Adrenal gland (tissue), 12 donors: ENCODE data around the gene NUDT3. TPM values are rescaled to one million over a fixed set of nuclear protein-coding genes. Genes with fewer than 3 reads are reported as not detected.
A peak's percentile ranks its signal among the peaks of the same experiment; 100 is the strongest.

Experiments
- DNase-seq, 7 donors: peaks; one replicate each; pipeline ENCODE4 v3.0.0-alpha.2; 2019 to 2020
- H3K27ac ChIP-seq, 5 donors: fragments of 200-600 bp; sonication (generic) in 4 of 5; 1 replicate in 3 of 5; 2 replicates in 2 of 5; pipeline versions ENCODE4 v1.5.1 to v1.8.0; 2016 to 2020; ENCODE audit warnings: mild to moderate bottlenecking in 1 of 5
- H3K27me3 ChIP-seq: fragments of 200-600 bp; 2 replicates; pipeline ENCODE4 v1.8.0; 2021
- H3K36me3 ChIP-seq, 2 donors: fragments of 200-600 bp; replicated peaks in 1 of 2; 1 replicate in 1 of 2; 2 replicates in 1 of 2; pipeline versions ENCODE4 v1.5.1 to v1.8.0; 2018 to 2022
- H3K4me1 ChIP-seq, 2 donors: fragments of 200-600 bp; replicated peaks in 1 of 2; 1 replicate in 1 of 2; 2 replicates in 1 of 2; pipeline versions ENCODE4 v1.5.1 to v1.8.0; 2018 to 2021
- H3K4me3 ChIP-seq, 4 donors: fragments of 200-600 bp; sonication (generic) in 3 of 4; one replicate each; pipeline ENCODE4 v1.5.1; 2016 to 2018
- H3K9me3 ChIP-seq, 3 donors: fragments of 200-600 bp; sonication (generic) in 1 of 3; replicated peaks in 1 of 3; 1 replicate in 2 of 3; 2 replicates in 1 of 3; pipeline versions ENCODE4 v1.5.1 to v1.8.0; 2016 to 2021
- POLR2A ChIP-seq, 2 donors: fragments of 450-650 bp; IDR thresholded peaks; one replicate each; pipeline ENCODE4 v1.6.1; 2017; ENCODE audit warnings: antibody characterized with exemption in 2 of 2, mild to moderate bottlenecking in 2 of 2, moderate library complexity in 1 of 2
- WGBS, 4 donors: extraction: QIAGEN DNeasy Blood & Tissue Kit in 2 of 4; methylation state at CpG; one replicate each; pipeline versions ENCODE4 v1.1.5 to v1.1.7; 2013 to 2017; 5-methylcytosine and 5-hydroxymethylcytosine counted together
- intact Hi-C, 2 donors: fragments of 100-400 bp; cut with DNase I; formaldehyde crosslinking; loops; one replicate each; pipeline versions ENCODE4 v1.14.1 to v1.15.0; 2022 to 2023
- polyA plus RNA-seq, 3 donors: library from polyadenylated mRNA; stranded (reverse); fragments of 200-250 nt in 2 of 3; fragments of 350-450 nt in 1 of 3; fragmentation: Illumina TruSeq in 1 of 3; extraction: RNeasy Lipid Tissue Mini Kit (QIAGEN cat#74804) in 1 of 3; gene quantifications; one replicate each; pipeline ENCODE4 v1.2.3, GENCODE V29; 2013 to 2014
- total RNA-seq, 9 donors: library from RNA; depleted of rRNA in 4 of 9; stranded (reverse); fragments of >200 nt in 4 of 9; fragments of 120-200 nt in 1 of 9; fragmentation: NEBNext Ultra II Directional in 1 of 9; extraction: Animal tissue kit (Norgen Biotek cat#: 25700) in 1 of 9; gene quantifications; one replicate each; pipeline versions ENCODE4 v1.1.0 to v1.2.4, GENCODE V29; 2013 to 2023
- TF ChIP-seq, protein P1 (sequence below), 6 experiments: fragments of 450-650 bp in 4 of 6; fragments of 200-600 bp in 2 of 6; sonication (generic) in 1 of 6; IDR thresholded peaks; 1 replicate in 5 of 6; 2 replicates in 1 of 6; pipeline versions ENCODE4 v1.5.1 to v1.8.0; 2016 to 2021; ENCODE audit warnings: antibody characterized with exemption in 6 of 6, mild to moderate bottlenecking in 2 of 6, moderate library complexity in 1 of 6
- donor health status: healthy with polysubstance abuse.
- donor health status: Bipolar disorder and iron deficiency.
- donor health status: DM: yes; HTN: yes; CAD: no.
- donor health status: DM: no; HTN: no; CAD: no.
- donor health status: DM: no; HTN: no; CAD: no.
- donor health status: DM: yes; HTN: yes; CAD: no.

Gene NUDT3
- total and polyA plus RNA-seq, 12 donors = 18.2 to 56.3 (median 40.9) TPM

DNA sequence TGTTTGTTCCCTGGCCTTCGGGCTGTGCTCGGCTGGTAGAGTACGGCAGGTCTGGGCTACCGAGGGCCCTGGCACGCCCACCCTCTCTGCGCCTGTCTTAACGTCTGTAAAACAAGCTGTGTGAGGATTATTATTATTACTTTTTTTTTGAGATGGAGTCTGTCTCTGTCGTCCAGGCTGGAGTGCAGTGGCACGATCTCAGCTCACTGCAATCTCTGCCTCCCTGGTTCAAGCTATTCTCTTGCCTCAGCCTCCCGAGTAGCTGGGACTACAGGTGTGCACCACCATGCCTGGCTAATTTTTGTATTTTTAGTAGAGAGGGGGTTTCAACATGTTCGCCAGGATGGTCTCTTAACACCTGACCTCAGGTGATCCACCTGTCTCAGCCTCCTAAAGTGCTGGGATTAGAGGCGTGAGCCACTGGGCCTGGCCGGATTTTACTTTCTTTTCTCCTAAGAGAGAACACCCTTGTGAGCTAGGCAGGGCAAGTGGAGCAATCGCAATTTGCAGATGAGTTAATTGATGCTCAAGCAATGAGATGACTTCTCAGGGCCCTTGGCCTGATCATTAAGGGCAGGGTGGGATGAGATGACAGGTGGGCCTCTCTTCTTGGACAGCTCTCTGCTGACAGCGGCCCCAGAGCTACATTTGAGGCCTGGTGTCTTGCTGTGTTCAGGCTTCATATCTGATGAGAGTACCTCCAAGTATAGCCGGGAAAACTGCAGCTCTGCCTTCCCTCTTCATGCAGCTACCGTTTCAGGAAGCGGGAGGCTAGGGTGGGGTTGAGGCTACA is 142.8 kb downstream of the NUDT3 start:
- no peaks in the 10 kb centered on the region for H3K9me3 ChIP-seq
- H3K4me3 ChIP-seq = peak overlapping the region in 3 of 4 donors; percentile 22 to 60 (median 52)
- H3K36me3 ChIP-seq = no peaks in the 10 kb centered on the region
- peak in 2 of 7 donors; percentile 11 to 75 for DNase-seq
- TF ChIP-seq, protein P1, sequence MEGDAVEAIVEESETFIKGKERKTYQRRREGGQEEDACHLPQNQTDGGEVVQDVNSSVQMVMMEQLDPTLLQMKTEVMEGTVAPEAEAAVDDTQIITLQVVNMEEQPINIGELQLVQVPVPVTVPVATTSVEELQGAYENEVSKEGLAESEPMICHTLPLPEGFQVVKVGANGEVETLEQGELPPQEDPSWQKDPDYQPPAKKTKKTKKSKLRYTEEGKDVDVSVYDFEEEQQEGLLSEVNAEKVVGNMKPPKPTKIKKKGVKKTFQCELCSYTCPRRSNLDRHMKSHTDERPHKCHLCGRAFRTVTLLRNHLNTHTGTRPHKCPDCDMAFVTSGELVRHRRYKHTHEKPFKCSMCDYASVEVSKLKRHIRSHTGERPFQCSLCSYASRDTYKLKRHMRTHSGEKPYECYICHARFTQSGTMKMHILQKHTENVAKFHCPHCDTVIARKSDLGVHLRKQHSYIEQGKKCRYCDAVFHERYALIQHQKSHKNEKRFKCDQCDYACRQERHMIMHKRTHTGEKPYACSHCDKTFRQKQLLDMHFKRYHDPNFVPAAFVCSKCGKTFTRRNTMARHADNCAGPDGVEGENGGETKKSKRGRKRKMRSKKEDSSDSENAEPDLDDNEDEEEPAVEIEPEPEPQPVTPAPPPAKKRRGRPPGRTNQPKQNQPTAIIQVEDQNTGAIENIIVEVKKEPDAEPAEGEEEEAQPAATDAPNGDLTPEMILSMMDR (IDR thresholded peaks at IDR 0.05) = no peak
- TF ChIP-seq POLR2A (IDR thresholded peaks at IDR 0.05) = no peak
- intact Hi-C loops = loop anchor here in 1 of 2 donors (5.0 kb wide), 1 partner anchor 168 kb away; no protein-coding TSS in a partner anchor
- no peaks in the 10 kb centered on the region for H3K27me3 ChIP-seq
- H3K4me1 ChIP-seq = peaks cover 8 to 16% of the 10 kb centered on the region in 2 donors
- WGBS, 4 donors = 40 to 50% (median 43%) methylated on average over 16 to 18 of the region's 18 CpGs
- peak overlapping the region in 4 of 5 donors; percentile 80 to 90 (median 84) for H3K27ac ChIP-seq

DNA sequence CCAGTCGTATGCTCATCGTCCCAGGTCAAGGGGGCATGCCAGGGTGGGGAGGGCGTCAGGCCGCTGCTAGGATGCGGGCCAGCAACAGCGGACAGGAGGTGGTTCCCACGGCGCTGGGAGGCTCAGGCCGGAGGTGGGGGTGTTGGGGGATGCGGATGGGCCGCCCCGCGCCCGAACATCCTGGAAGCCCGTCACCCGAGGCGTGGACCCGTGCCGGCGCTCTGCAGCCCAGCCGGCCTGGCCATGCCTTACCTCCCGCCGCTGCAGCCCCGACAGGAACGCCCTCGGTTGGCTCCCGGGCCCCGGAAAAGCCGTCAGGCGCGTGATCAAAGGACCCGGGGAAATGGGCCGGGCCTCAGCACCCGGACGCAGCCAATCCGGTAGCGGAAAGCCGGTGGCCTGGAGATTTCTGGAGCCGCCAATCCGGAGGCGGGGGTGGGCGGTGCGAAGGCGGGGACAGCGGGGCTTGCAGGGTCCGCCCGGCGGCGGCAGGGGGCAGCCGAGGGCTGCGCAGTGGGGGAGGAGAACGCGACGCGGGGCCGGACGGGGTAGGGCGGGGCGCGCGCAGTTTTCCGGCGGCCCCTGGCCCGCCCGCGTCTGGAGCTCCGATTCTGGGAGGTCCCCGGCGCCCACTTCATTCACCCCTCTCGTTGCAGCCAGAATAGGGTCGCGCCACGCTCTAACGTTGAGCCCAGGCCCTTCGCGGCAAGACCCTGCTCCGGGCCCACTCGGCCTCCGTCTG is 143.6 kb downstream of the NUDT3 start, which contains the start of gene SMIM29:
Gene SMIM29 (minus strand): TSS at position 280 of the 742 bp plus-strand sequence. CDS start 1,215 bp downstream, outside the sequence.
- peak within 1 kb of the TSS; percentile 28 to 90 (median 83) for H3K27ac ChIP-seq
- peak within 1 kb of the TSS; percentile 22 to 83 (median 68) for H3K4me3 ChIP-seq
- no peaks in the 10 kb centered on the region for H3K9me3 ChIP-seq
- 0 to 1% (median 0%) methylated on average over 3 to 79 of the region's 79 CpGs for WGBS, 4 donors
- TF ChIP-seq, protein P1 (IDR thresholded peaks at IDR 0.05) = peak; percentile 71 to 98 (median 90)
- peak; percentile 60 to 87 for TF ChIP-seq POLR2A (IDR thresholded peaks at IDR 0.05)
- peak; percentile 97 to 98 (median 97) for DNase-seq
- peaks cover 16 to 23% of the 10 kb centered on the region in 2 donors for H3K4me1 ChIP-seq
- intact Hi-C loops = loop anchor here in 1 of 2 donors (5.0 kb wide), 1 partner anchor 168 kb away; no protein-coding TSS in a partner anchor
- no peaks in the 10 kb centered on the region for H3K36me3 ChIP-seq
- no peaks in the 10 kb centered on the region for H3K27me3 ChIP-seq

DNA sequence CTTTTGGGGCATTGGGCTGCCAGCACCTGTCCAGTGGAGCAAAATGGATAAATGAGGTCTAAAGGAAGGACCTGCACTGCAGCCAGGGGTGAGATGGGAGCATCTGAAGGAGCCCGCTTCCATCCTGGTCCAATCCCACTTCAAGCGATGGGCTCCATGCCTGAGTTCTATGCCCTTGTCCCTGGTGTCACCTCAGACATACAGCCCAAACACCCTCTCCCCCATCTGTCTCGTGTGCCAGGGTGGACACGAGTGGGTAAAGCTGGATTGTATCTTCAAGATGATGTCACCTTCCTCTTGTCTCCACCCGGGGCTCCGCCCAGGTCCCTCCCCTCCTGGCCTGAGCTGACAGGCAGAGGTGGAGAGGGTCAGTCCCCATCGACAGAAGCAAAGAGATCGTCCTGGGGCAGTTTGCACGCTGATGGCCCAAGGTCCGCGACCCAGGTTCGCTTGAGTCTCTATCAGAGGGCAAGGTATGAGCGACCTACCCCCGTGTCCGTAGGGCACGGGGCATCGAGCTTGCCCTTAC is 144.2 kb downstream of the NUDT3 start:
- H3K27ac ChIP-seq = peak overlapping the region; percentile 28 to 90 (median 80)
- peak overlapping the region; percentile 3 to 83 (median 68) for H3K4me3 ChIP-seq
- peaks cover 17 to 24% of the 10 kb centered on the region in 2 donors for H3K4me1 ChIP-seq
- DNase-seq = peak; percentile 65 to 85 (median 69)
- H3K36me3 ChIP-seq = no peaks in the 10 kb centered on the region
- H3K27me3 ChIP-seq = no peaks in the 10 kb centered on the region
- WGBS, 4 donors = 7 to 37% (median 11%) methylated on average over 5 to 17 of the region's 17 CpGs
- intact Hi-C loops = loop anchor here in 1 of 2 donors (5.0 kb wide), 1 partner anchor 169 kb away; no protein-coding TSS in a partner anchor
- no peak for TF ChIP-seq POLR2A (IDR thresholded peaks at IDR 0.05)
- TF ChIP-seq, protein P1 (IDR thresholded peaks at IDR 0.05) = no peak
- H3K9me3 ChIP-seq = no peaks in the 10 kb centered on the region
